ENCODE results near the gene TLR9.

Gene TLR9

DNA sequence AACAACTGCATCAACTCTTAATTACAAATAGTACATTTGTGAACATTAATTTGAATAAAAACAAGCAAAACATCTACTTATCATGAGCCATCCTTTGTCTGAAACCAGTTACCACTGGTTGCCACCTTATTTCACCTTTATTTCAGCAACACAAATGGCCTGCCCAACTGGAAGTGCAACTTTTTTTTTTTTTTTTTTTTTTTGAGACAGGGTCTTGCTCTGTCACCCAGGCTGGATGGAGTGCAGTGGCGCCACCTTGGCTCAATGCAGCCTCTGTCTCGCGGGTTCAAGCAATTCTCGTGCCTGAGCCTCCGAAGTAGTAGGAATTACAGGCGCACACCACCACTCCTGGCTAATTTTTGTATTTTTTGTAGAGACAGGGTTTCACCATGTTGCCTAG, 39.9 kb upstream of the TLR9 start:
- DNase-seq (ENCODE audit: extremely low spot score): no peak
- ChIA-PET POLR2A (no interaction called here), CTCF (no interaction called here)
- TF ChIP-seq ZNF384 (IDR thresholded peaks at IDR 0.05): peak; percentile 69; the same call in 1 of the 2 replicates
- no peak for TF ChIP-seq ELF4 (IDR thresholded peaks at IDR 0.05)

DNA sequence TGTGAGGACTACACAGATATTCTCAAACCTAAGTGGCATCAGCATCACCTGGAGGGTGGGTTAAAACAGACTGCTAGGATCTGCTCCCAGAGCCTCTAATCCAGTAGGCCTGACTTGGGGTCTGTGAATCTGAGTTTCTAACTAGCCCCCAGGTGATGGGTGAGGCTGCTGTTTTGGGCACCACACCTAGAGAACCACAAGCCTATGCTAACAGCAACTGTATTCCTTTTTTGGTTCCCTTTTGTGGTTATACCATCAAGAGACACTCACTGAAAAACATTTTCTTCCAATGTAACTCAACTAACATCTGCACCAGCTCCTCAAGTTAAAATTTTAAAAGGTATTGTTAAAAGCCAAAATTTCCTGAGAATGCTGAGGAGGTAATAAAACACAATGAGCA, 37.0 kb upstream of the TLR9 start:
- ChIA-PET POLR2A (no interaction called here), CTCF (no interaction called here)
- TF ChIP-seq TARDBP (IDR thresholded peaks at IDR 0.05) (no peak), SUZ12 (IDR thresholded peaks at IDR 0.05) (no peak), L3MBTL2 (conservative IDR thresholded peaks at IDR 0.05) (no peak), LEF1 (IDR thresholded peaks at IDR 0.05; ENCODE audit: borderline replicate concordance) (no peak), CTBP1 (IDR thresholded peaks at IDR 0.05; ENCODE audit: borderline replicate concordance) (no peak), ZNF384 (IDR thresholded peaks at IDR 0.05) (no peak), ARNT (IDR thresholded peaks at IDR 0.05) (no peak), HDGF (IDR thresholded peaks at IDR 0.05; ENCODE audit: borderline replicate concordance) (no peak), SP1 (IDR thresholded peaks at IDR 0.05) (no peak), BHLHE40 (IDR thresholded peaks at IDR 0.05; ENCODE audit: borderline replicate concordance) (no peak), ELF4 (IDR thresholded peaks at IDR 0.05) (no peak), FOXA1 (IDR thresholded peaks at IDR 0.05) (no peak), FOXK2 (IDR thresholded peaks at IDR 0.05) (no peak), FOXM1 (IDR thresholded peaks at IDR 0.05; ENCODE audit: borderline replicate concordance) (no peak), NFRKB (IDR thresholded peaks at IDR 0.05) (no peak)
- TF ChIP-seq, protein P1, sequence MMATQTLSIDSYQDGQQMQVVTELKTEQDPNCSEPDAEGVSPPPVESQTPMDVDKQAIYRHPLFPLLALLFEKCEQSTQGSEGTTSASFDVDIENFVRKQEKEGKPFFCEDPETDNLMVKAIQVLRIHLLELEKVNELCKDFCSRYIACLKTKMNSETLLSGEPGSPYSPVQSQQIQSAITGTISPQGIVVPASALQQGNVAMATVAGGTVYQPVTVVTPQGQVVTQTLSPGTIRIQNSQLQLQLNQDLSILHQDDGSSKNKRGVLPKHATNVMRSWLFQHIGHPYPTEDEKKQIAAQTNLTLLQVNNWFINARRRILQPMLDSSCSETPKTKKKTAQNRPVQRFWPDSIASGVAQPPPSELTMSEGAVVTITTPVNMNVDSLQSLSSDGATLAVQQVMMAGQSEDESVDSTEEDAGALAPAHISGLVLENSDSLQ (IDR thresholded peaks at IDR 0.05): no peak
- DNase-seq (ENCODE audit: extremely low spot score): no peak

DNA sequence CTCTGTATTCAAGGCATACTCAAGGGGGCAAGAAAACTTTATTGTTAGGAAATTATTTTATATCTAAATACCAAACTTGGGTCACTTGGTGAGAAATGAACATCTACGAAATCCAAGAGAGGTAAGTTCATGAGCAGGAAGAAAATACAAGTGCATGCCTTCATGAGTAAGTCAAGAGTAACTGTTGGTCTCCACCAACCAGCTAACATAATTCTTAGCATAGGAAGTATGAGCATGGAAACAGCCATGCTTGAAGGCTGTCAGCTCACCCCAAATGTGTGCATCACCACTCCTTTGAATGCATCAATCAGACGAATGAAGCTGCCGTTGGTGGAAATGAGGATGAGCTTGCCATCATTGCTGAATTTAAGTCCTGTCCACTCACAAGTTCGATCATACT, 34.0 kb upstream of the TLR9 start:
- TF ChIP-seq SUZ12 (IDR thresholded peaks at IDR 0.05) (no peak), LEF1 (IDR thresholded peaks at IDR 0.05; ENCODE audit: borderline replicate concordance) (no peak), SP1 (IDR thresholded peaks at IDR 0.05) (no peak), TARDBP (IDR thresholded peaks at IDR 0.05) (no peak), CTBP1 (IDR thresholded peaks at IDR 0.05; ENCODE audit: borderline replicate concordance) (no peak), FOXM1 (IDR thresholded peaks at IDR 0.05; ENCODE audit: borderline replicate concordance) (no peak), FOXA1 (IDR thresholded peaks at IDR 0.05) (no peak), HDGF (IDR thresholded peaks at IDR 0.05; ENCODE audit: borderline replicate concordance) (no peak), BHLHE40 (IDR thresholded peaks at IDR 0.05; ENCODE audit: borderline replicate concordance) (no peak), FOXK2 (IDR thresholded peaks at IDR 0.05) (no peak), L3MBTL2 (conservative IDR thresholded peaks at IDR 0.05) (no peak), ARNT (IDR thresholded peaks at IDR 0.05) (no peak), ELF4 (IDR thresholded peaks at IDR 0.05) (no peak), ZNF384 (IDR thresholded peaks at IDR 0.05) (no peak), NFRKB (IDR thresholded peaks at IDR 0.05) (no peak)
- TF ChIP-seq, protein P1 (IDR thresholded peaks at IDR 0.05): no peak
- no peak for DNase-seq (ENCODE audit: extremely low spot score)
- POLR2A ChIA-PET: interaction anchor here (1.7 kb wide), 1 partner anchor 19 kb away, joined by 7 read pairs; the partner anchor contains the start of gene WDR82
- CTCF ChIA-PET: no interaction called here

DNA sequence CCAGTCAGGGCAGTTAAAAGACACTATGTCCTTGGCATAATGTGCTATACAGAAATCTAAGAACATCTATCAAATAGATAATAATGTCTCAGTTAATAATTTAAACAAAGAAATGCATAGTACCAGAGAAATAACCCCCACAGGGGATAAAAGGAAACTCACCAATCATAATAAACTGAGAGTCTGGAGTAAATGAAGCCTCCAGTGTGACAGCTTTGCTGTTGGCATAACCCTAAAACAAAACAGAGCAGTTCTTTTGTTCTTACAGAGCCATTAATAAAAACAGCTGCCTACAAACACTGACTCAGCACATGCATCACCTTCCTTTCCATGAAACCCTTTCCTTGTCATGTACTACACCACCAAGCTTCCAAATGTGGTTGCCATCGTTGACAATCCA, 33.6 kb upstream of the TLR9 start:
- ChIA-PET POLR2A (interaction anchor here (1.7 kb wide), 1 partner anchor 19 kb away, joined by 7 read pairs; the partner anchor contains the start of gene WDR82), CTCF (no interaction called here)
- DNase-seq (ENCODE audit: extremely low spot score): no peak
- TF ChIP-seq ARNT (IDR thresholded peaks at IDR 0.05): no peak
- no peak for TF ChIP-seq SP1 (IDR thresholded peaks at IDR 0.05)
- no peak for TF ChIP-seq NFRKB (IDR thresholded peaks at IDR 0.05)
- no peak for TF ChIP-seq ZNF384 (IDR thresholded peaks at IDR 0.05)
- TF ChIP-seq ELF4 (IDR thresholded peaks at IDR 0.05): no peak
- no peak for TF ChIP-seq L3MBTL2 (conservative IDR thresholded peaks at IDR 0.05)
- TF ChIP-seq, protein P1 (IDR thresholded peaks at IDR 0.05): no peak
- TF ChIP-seq LEF1 (IDR thresholded peaks at IDR 0.05; ENCODE audit: borderline replicate concordance): no peak

DNA sequence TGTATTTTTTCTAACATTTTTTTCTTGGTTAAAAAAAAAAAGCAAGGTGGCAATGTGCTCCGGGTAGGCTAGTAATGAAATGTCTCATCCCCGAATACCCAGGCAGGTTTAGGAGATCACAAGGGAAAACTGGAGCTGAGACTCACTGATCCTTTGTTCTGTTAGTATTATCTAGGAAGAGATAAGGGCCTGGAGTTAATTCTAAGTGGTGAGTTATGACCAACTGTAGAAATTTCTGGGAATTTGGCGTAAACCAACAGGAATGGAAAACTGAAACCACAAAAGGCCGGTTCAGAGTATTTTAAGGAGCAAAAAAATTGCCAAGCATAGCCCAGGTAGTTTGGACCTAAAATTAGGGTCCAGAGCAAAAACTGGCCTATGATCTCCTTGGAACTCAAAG, 32.5 kb upstream of the TLR9 start:
- CTCF ChIA-PET: interaction anchor here (0.7 kb wide), 1 partner anchor 21 kb away, joined by 3 read pairs; no protein-coding TSS in a partner anchor
- TF ChIP-seq HDGF (IDR thresholded peaks at IDR 0.05; ENCODE audit: borderline replicate concordance) (no peak), L3MBTL2 (conservative IDR thresholded peaks at IDR 0.05) (no peak), TARDBP (IDR thresholded peaks at IDR 0.05) (no peak), CTBP1 (IDR thresholded peaks at IDR 0.05; ENCODE audit: borderline replicate concordance) (no peak), FOXM1 (IDR thresholded peaks at IDR 0.05; ENCODE audit: borderline replicate concordance) (no peak), ARNT (IDR thresholded peaks at IDR 0.05) (no peak), ZNF384 (IDR thresholded peaks at IDR 0.05) (no peak), ELF4 (IDR thresholded peaks at IDR 0.05) (no peak), SUZ12 (IDR thresholded peaks at IDR 0.05) (no peak), SP1 (IDR thresholded peaks at IDR 0.05) (no peak), NFRKB (IDR thresholded peaks at IDR 0.05) (no peak), FOXA1 (IDR thresholded peaks at IDR 0.05) (no peak), LEF1 (IDR thresholded peaks at IDR 0.05; ENCODE audit: borderline replicate concordance) (no peak), FOXK2 (IDR thresholded peaks at IDR 0.05) (no peak), BHLHE40 (IDR thresholded peaks at IDR 0.05; ENCODE audit: borderline replicate concordance) (no peak)
- TF ChIP-seq, protein P1 (IDR thresholded peaks at IDR 0.05): no peak
- DNase-seq (ENCODE audit: extremely low spot score): no peak
- POLR2A ChIA-PET: no interaction called here

DNA sequence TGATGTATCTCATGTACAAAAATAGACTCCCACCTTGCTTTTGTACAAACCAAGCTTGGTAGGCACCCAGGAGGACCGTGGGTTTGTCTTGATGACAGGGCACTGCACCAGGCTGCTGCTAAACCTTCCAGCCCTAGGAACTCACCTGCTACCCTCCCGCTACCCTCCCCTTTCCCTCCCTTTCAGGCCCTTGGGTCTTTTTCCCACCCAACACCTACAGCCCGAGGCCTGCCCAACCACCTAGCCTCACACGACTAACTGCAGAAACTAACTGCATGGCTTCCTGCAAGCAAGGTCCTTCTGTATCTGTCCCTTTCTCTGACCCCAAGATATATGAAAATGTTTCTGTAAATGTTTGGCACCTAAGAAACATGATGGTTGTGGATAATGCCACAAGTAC, 31.2 kb upstream of the TLR9 start:
- DNase-seq (ENCODE audit: extremely low spot score): no peak
- no peak for TF ChIP-seq FOXA1 (IDR thresholded peaks at IDR 0.05)
- no peak for TF ChIP-seq ZNF384 (IDR thresholded peaks at IDR 0.05)
- no peak for TF ChIP-seq BHLHE40 (IDR thresholded peaks at IDR 0.05; ENCODE audit: borderline replicate concordance)
- no peak for TF ChIP-seq L3MBTL2 (conservative IDR thresholded peaks at IDR 0.05)
- CTCF ChIA-PET: no interaction called here
- POLR2A ChIA-PET: interaction anchor here (0.6 kb wide), 1 partner anchor 31 kb away, joined by 4 read pairs; the partner anchor contains the start of gene GLYCTK

All from HEK293T (cell line).